OCI-LY3 (cell line): ENCODE measurements around the gene PHC2.

ENCODE experiments used
- CTCF ChIP-seq: fragments of 200-600, 300-600 bp; sonication (generic); IDR thresholded peaks from 2 replicates; pipeline ENCODE4 v1.5.1; 2014; ENCODE audit warnings: antibody characterized with exemption, low read length, low read depth
- EZH2phosphoT487 ChIP-seq: fragments of 200-600 bp; shearing (Covaris generic); IDR thresholded peaks from 2 replicates; pipeline ENCODE4 v1.6.1; 2018; ENCODE audit warnings: antibody characterized with exemption, mixed run types, low read depth

DNA sequence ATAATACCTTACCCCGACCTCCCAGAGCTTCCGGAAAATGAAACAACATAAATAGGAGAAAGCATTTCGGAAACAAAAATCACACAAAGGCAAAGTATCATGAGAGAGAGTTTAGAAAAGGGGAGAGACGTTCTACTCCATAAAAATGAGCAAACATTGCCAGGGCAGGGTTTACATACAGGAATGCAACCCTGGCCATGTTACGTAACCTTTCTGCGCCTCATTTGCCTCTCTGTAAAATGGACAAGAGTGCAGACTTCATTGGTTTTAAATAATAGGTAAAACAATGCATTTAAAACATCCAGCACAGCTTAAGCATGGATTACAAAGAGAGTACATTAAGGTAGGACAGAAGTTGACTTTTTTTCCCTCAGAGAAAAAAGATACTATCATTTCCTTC lies 45.6 kb downstream of the PHC2 start:
- TF ChIP-seq CTCF (no peak), EZH2phosphoT487 (no peak)
